Measurements from ENCODE around the gene ALKBH1. TPM values are rescaled to one million over a fixed set of nuclear protein-coding genes. Genes with fewer than 3 reads are reported as not detected.

Gene ALKBH1
- total and polyA plus RNA-seq, 2 donors (not counting 3 experiments of a cell fraction or from before 2014, with no cell fraction given), result 10.2 to 14.8 TPM

DNA sequence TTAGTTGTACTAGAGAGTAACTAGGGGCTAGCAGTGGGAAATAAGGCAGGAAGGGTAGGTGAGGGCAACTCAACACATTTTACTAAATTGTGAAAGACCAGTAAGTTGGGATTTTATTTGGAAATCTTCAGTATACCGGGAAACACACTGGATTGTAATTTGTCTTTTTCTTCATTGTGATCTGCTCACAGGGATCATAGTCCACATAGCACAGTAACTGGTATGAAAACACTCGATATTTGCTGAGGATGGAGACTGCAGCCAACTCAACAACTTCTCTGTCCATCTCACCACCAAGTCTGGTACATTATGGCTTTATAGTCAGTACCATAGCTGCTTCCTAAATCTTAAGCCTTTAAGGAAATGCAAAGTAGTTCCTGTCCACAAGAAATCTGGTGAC lies 2.5 kb upstream of the ALKBH1 start:
- BruUV-seq (replicated peaks), result no TSS peak
- no peak overlapping the region for H3K9ac ChIP-seq (replicated peaks; ENCODE audit: extremely low read depth, insufficient read depth, low read length)
- H3K36me3 ChIP-seq (ENCODE audit: control insufficient read depth in 2 of 2, extremely low read depth in 1 of 2, insufficient read depth in 2 of 2, low read length in 2 of 2), result peaks cover 19 to 21% of the 10 kb centered on the region in 2 experiments
- TF ChIP-seq, protein P1, sequence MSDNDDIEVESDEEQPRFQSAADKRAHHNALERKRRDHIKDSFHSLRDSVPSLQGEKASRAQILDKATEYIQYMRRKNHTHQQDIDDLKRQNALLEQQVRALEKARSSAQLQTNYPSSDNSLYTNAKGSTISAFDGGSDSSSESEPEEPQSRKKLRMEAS (IDR thresholded peaks at IDR 0.05; ENCODE audit: insufficient read depth, insufficient read length), result no peak
- TF ChIP-seq POLR2A (IDR thresholded peaks at IDR 0.05; ENCODE audit: low read depth, low read length), result no peak
- TF ChIP-seq JUN (IDR thresholded peaks at IDR 0.05; ENCODE audit: borderline replicate concordance, insufficient read depth, insufficient read length, low read depth), result no peak
- no peak for TF ChIP-seq MYC (IDR thresholded peaks at IDR 0.05; ENCODE audit: low read depth, low read length)
- TF ChIP-seq GATA2 (IDR thresholded peaks at IDR 0.05; ENCODE audit: insufficient read depth, insufficient read length, low read depth, low read length), result no peak
- no peak for TF ChIP-seq FOS (IDR thresholded peaks at IDR 0.05; ENCODE audit: borderline replicate concordance, insufficient read depth, low read length)
- TF ChIP-seq EZH2 (IDR thresholded peaks at IDR 0.05; ENCODE audit: borderline replicate concordance, low read depth, low read length, severe bottlenecking), result no peak
- no peak for TF ChIP-seq POLR2AphosphoS5 (IDR thresholded peaks at IDR 0.05; ENCODE audit: insufficient read depth, low read depth, low read length)
- TF ChIP-seq, protein P2, sequence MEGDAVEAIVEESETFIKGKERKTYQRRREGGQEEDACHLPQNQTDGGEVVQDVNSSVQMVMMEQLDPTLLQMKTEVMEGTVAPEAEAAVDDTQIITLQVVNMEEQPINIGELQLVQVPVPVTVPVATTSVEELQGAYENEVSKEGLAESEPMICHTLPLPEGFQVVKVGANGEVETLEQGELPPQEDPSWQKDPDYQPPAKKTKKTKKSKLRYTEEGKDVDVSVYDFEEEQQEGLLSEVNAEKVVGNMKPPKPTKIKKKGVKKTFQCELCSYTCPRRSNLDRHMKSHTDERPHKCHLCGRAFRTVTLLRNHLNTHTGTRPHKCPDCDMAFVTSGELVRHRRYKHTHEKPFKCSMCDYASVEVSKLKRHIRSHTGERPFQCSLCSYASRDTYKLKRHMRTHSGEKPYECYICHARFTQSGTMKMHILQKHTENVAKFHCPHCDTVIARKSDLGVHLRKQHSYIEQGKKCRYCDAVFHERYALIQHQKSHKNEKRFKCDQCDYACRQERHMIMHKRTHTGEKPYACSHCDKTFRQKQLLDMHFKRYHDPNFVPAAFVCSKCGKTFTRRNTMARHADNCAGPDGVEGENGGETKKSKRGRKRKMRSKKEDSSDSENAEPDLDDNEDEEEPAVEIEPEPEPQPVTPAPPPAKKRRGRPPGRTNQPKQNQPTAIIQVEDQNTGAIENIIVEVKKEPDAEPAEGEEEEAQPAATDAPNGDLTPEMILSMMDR (IDR thresholded peaks at IDR 0.05; ENCODE audit: extremely low read depth in 1 of 2, insufficient read depth in 1 of 2, low read depth in 1 of 2, low read length in 2 of 2), result no peak
- CTCF ChIA-PET, result no interaction called here
- no peaks in the 10 kb centered on the region for H3K9me3 ChIP-seq (replicated peaks; ENCODE audit: control insufficient read depth, insufficient read depth, low read length)
- H3K4me3 ChIP-seq (replicated peaks in 1 of 3; ENCODE audit: insufficient read depth in 1 of 3, low read depth in 1 of 3, low read length in 3 of 3), result no peak overlapping the region
- no peak overlapping the region for H3K4me2 ChIP-seq (ENCODE audit: insufficient read depth, low read length)
- DNase-seq (ENCODE audit: low read depth, low spot score), result no peak
- no peak overlapping the region for H2AFZ ChIP-seq (ENCODE audit: low read depth, low read length)
- intact Hi-C loops (cut with micrococcal nuclease), result no loop called here
- POLR2A ChIA-PET, result no interaction called here
- H4K20me1 ChIP-seq (replicated peaks; ENCODE audit: control insufficient read depth, extremely low read depth, insufficient read depth, low read length), result no peaks in the 10 kb centered on the region
- H3K79me2 ChIP-seq (ENCODE audit: control insufficient read depth, insufficient read depth, low read length), result peaks cover 63% of the 10 kb centered on the region
- no peak for FAIRE-seq
- H3K9me1 ChIP-seq (replicated peaks; ENCODE audit: control insufficient read depth, extremely low read depth, insufficient read depth, low read length), result no peaks in the 10 kb centered on the region
- H3K27me3 ChIP-seq (ENCODE audit: control insufficient read depth in 2 of 2, insufficient read depth in 2 of 2, low read length in 2 of 2), result no peaks in the 10 kb centered on the region
- peaks cover 21% of the 10 kb centered on the region for H3K4me1 ChIP-seq (ENCODE audit: control insufficient read depth, extremely low read depth, insufficient read depth, low read length)
- H3K27ac ChIP-seq (ENCODE audit: insufficient read depth, low read depth, low read length), result no peak overlapping the region
- dilution Hi-C loops (cut with MboI; ENCODE audit: extremely low pct_ligation_motif_present, low sequenced_read_pairs), result no loop called here

Data from endothelial cell of umbilical vein (primary cell).